ENCODE measurements around the gene ELMO1. TPM values are rescaled to one million over a fixed set of nuclear protein-coding genes. Genes with fewer than 3 reads are reported as not detected.
"Not testable (repeated sequence)": the region's sequence is repeated elsewhere in the genome, so short reads cannot be mapped to it uniquely, and the experiment has no call there.

ELMO1 gene
- total and polyA plus RNA-seq, 4 donors: 29.2 to 98.3 (median 86.8) TPM

DNA sequence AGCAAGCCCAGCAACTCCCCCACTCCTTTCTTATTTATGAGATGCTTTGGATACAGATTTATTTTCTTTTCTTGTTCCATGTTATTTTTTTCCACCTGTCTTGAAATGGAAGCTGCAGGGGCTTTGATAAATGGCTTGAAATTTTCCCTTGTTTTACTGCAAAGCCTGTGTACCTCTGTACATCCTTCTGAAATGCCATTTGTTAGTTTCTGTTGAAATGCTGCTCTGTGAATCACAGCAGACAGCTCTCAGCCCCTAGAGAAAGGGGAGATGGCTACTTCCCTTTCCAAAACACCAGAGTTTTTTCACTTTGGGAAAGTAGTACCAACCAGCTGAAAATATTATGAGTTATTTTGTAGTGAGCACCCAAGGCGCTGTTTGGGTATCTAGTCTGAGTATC lies 304.2 kb downstream of the ELMO1 start:
- no CpG with 5 or more reads among the region's 1 CpG for WGBS (ENCODE audit: insufficient coverage)
- Histone ChIP-seq H3K27ac (ENCODE audit: low read depth, low read length) (no peak overlapping the region), H3K4me1 (ENCODE audit: control insufficient read depth, insufficient read depth, low read length) (no peaks in the 10 kb centered on the region), H3K9me3 (ENCODE audit: control insufficient read depth, insufficient read depth, low read length) (no peaks in the 10 kb centered on the region), H3K36me3 (ENCODE audit: control insufficient read depth, insufficient read depth, low read length) (no peaks in the 10 kb centered on the region), H3K4me3 (ENCODE audit: low read depth, low read length) (no peak overlapping the region), H3K27me3 (ENCODE audit: control insufficient read depth, insufficient read depth, low read length) (no peaks in the 10 kb centered on the region)
- DNase-seq (ENCODE audit: low read depth in 4 of 6, low spot score in 6 of 6): peak in 2 of 6 donors; percentile 10 to 62

- WGBS (ENCODE audit: insufficient coverage): 59% methylated on average over 3 of the region's 3 CpGs
- Histone ChIP-seq H3K27me3 (ENCODE audit: control insufficient read depth, insufficient read depth, low read length) (no peaks in the 10 kb centered on the region), H3K36me3 (ENCODE audit: control insufficient read depth, insufficient read depth, low read length) (no peaks in the 10 kb centered on the region), H3K9me3 (ENCODE audit: control insufficient read depth, insufficient read depth, low read length) (no peaks in the 10 kb centered on the region), H3K4me1 (ENCODE audit: control insufficient read depth, insufficient read depth, low read length) (no peaks in the 10 kb centered on the region), H3K27ac (ENCODE audit: low read depth, low read length) (no peak overlapping the region), H3K4me3 (ENCODE audit: low read depth, low read length) (no peak overlapping the region)
- peak in 1 of 6 donors; percentile 73 for DNase-seq (ENCODE audit: low read depth in 4 of 6, low spot score in 6 of 6)
These were observed 305.7 kb downstream of the ELMO1 start for GRCh38 chr7:37142958-37143357.

GRCh38 chr7:37141742-37142141 lies 306.9 kb downstream of the ELMO1 start:
- Histone ChIP-seq H3K27me3 (ENCODE audit: control insufficient read depth, insufficient read depth, low read length) (no peaks in the 10 kb centered on the region), H3K4me1 (ENCODE audit: control insufficient read depth, insufficient read depth, low read length) (no peaks in the 10 kb centered on the region), H3K27ac (ENCODE audit: low read depth, low read length) (no peak overlapping the region), H3K9me3 (ENCODE audit: control insufficient read depth, insufficient read depth, low read length) (no peaks in the 10 kb centered on the region), H3K4me3 (ENCODE audit: low read depth, low read length) (no peak overlapping the region), H3K36me3 (ENCODE audit: control insufficient read depth, insufficient read depth, low read length) (no peaks in the 10 kb centered on the region)
- DNase-seq (ENCODE audit: low read depth in 4 of 6, low spot score in 6 of 6): no peak
- WGBS (ENCODE audit: insufficient coverage): no CpG with 5 or more reads among the region's 2 CpGs

GRCh38 chr7:37133902-37134301 lies 314.8 kb downstream of the ELMO1 start:
- H3K9me3 ChIP-seq (ENCODE audit: control insufficient read depth, insufficient read depth, low read length); H3K27ac ChIP-seq (ENCODE audit: low read depth, low read length); DNase-seq (ENCODE audit: low read depth in 4 of 6, low spot score in 6 of 6); H3K4me1 ChIP-seq (ENCODE audit: control insufficient read depth, insufficient read depth, low read length); H3K27me3 ChIP-seq (ENCODE audit: control insufficient read depth, insufficient read depth, low read length); H3K36me3 ChIP-seq (ENCODE audit: control insufficient read depth, insufficient read depth, low read length); H3K4me3 ChIP-seq (ENCODE audit: low read depth, low read length): not testable (repeated sequence)
- WGBS (ENCODE audit: insufficient coverage): no CpG with 5 or more reads among the region's 1 CpG

- H3K4me3 ChIP-seq (ENCODE audit: low read depth, low read length): no peak overlapping the region
- no peaks in the 10 kb centered on the region for H3K27me3 ChIP-seq (ENCODE audit: control insufficient read depth, insufficient read depth, low read length)
- H3K9me3 ChIP-seq (ENCODE audit: control insufficient read depth, insufficient read depth, low read length): peaks cover 2% of the 10 kb centered on the region
- 86% methylated on average over 4 of the region's 4 CpGs for WGBS (ENCODE audit: insufficient coverage)
- no peaks in the 10 kb centered on the region for H3K4me1 ChIP-seq (ENCODE audit: control insufficient read depth, insufficient read depth, low read length)
- no peaks in the 10 kb centered on the region for H3K36me3 ChIP-seq (ENCODE audit: control insufficient read depth, insufficient read depth, low read length)
- no peak for DNase-seq (ENCODE audit: low read depth in 4 of 6, low spot score in 6 of 6)
- H3K27ac ChIP-seq (ENCODE audit: low read depth, low read length): no peak overlapping the region
These were observed 316.8 kb downstream of the ELMO1 start for GRCh38 chr7:37131855-37132254.

DNA sequence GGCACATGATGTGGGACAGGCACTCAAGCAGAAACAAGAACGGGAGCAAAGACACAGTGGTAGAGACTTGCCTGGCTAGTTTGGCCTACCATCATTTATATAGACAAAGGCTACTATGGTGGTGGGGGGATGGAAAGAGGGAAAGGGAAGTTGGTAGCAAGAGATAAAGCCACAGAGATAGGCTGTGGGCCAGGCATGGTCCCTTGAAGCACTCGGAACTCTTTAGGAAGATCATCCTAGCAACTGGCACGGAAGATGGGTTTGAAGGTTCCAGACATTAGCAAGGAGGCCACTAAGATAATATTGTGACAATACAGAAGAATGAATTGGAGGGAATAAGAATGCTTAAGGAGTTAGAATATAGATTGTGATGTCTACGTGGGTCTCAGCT lies 319.6 kb downstream of the ELMO1 start:
- Histone ChIP-seq H3K36me3 (ENCODE audit: control insufficient read depth, insufficient read depth, low read length) (no peaks in the 10 kb centered on the region), H3K9me3 (ENCODE audit: control insufficient read depth, insufficient read depth, low read length) (no peaks in the 10 kb centered on the region), H3K27ac (ENCODE audit: low read depth, low read length) (no peak overlapping the region), H3K4me1 (ENCODE audit: control insufficient read depth, insufficient read depth, low read length) (no peaks in the 10 kb centered on the region), H3K4me3 (ENCODE audit: low read depth, low read length) (no peak overlapping the region), H3K27me3 (ENCODE audit: control insufficient read depth, insufficient read depth, low read length) (no peaks in the 10 kb centered on the region)
- DNase-seq (ENCODE audit: low read depth in 4 of 6, low spot score in 6 of 6): no peak
- WGBS (ENCODE audit: insufficient coverage): 94% methylated on average over 2 of the region's 4 CpGs

- peak in 1 of 6 donors; percentile 37 for DNase-seq (ENCODE audit: low read depth in 4 of 6, low spot score in 6 of 6)
- no peaks in the 10 kb centered on the region for H3K27me3 ChIP-seq (ENCODE audit: control insufficient read depth, insufficient read depth, low read length)
- no peak overlapping the region for H3K4me3 ChIP-seq (ENCODE audit: low read depth, low read length)
- H3K27ac ChIP-seq (ENCODE audit: low read depth, low read length): no peak overlapping the region
- no peaks in the 10 kb centered on the region for H3K4me1 ChIP-seq (ENCODE audit: control insufficient read depth, insufficient read depth, low read length)
- WGBS (ENCODE audit: insufficient coverage): 60% methylated on average over 3 of the region's 4 CpGs
- H3K9me3 ChIP-seq (ENCODE audit: control insufficient read depth, insufficient read depth, low read length): no peaks in the 10 kb centered on the region
- H3K36me3 ChIP-seq (ENCODE audit: control insufficient read depth, insufficient read depth, low read length): no peaks in the 10 kb centered on the region
These were observed 320.2 kb downstream of the ELMO1 start for GRCh38 chr7:37128327-37129034.

GRCh38 chr7:37119296-37119860 lies 329.3 kb downstream of the ELMO1 start:
- H3K27ac ChIP-seq (ENCODE audit: low read depth, low read length): no peak overlapping the region
- H3K4me3 ChIP-seq (ENCODE audit: low read depth, low read length): no peak overlapping the region
- no peaks in the 10 kb centered on the region for H3K36me3 ChIP-seq (ENCODE audit: control insufficient read depth, insufficient read depth, low read length)
- no peaks in the 10 kb centered on the region for H3K4me1 ChIP-seq (ENCODE audit: control insufficient read depth, insufficient read depth, low read length)
- H3K27me3 ChIP-seq (ENCODE audit: control insufficient read depth, insufficient read depth, low read length): no peaks in the 10 kb centered on the region
- no peak for DNase-seq (ENCODE audit: low read depth in 4 of 6, low spot score in 6 of 6)
- WGBS (ENCODE audit: insufficient coverage): no CpG with 5 or more reads among the region's 2 CpGs
- no peaks in the 10 kb centered on the region for H3K9me3 ChIP-seq (ENCODE audit: control insufficient read depth, insufficient read depth, low read length)

DNA sequence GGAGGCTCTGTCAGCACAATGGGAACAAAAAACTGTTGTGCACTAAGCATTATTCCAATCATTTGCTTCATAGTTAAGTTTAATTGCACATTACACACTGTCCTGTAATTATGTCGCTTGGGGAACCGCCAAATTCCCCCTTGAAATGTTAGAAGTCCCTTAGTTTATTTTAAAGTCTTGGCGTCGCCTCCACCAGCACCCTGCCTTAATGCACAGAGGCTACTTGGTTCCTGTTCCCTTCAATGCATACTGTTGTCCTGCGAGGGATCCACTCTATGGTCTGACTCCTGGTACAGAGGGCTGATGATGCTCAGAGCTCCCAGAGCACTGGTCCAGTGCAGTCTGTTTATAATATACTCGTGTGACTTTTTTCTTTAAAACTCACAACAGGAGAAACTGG lies 330.7 kb downstream of the ELMO1 start:
- WGBS (ENCODE audit: insufficient coverage): no CpG with 5 or more reads among the region's 6 CpGs
- H3K36me3 ChIP-seq (ENCODE audit: control insufficient read depth, insufficient read depth, low read length): no peaks in the 10 kb centered on the region
- no peak overlapping the region for H3K27ac ChIP-seq (ENCODE audit: low read depth, low read length)
- H3K4me1 ChIP-seq (ENCODE audit: control insufficient read depth, insufficient read depth, low read length): no peaks in the 10 kb centered on the region
- H3K9me3 ChIP-seq (ENCODE audit: control insufficient read depth, insufficient read depth, low read length): no peaks in the 10 kb centered on the region
- no peaks in the 10 kb centered on the region for H3K27me3 ChIP-seq (ENCODE audit: control insufficient read depth, insufficient read depth, low read length)
- H3K4me3 ChIP-seq (ENCODE audit: low read depth, low read length): no peak overlapping the region
- peak in 2 of 6 donors; percentile 62 to 77 for DNase-seq (ENCODE audit: low read depth in 4 of 6, low spot score in 6 of 6)

DNA sequence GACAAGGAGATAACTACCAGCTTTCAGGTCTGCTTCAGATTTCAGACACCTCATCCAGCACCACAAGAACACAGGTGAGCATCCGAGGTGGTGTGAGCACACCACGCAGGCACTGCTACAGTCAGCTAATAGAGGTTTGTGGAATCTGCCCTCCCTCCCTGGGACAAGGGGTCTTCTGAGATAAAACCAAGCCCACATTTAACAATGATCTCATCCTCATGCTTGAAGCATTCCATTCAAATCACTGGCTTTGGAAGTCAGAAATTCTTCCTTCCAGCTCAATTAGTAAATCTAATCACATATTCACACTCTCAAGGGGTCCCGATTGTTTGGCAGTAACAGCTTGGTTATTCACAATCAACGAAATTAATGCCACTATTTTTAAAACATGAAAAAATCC lies 331.4 kb downstream of the ELMO1 start:
- Histone ChIP-seq H3K4me1 (ENCODE audit: control insufficient read depth, insufficient read depth, low read length) (no peaks in the 10 kb centered on the region), H3K27ac (ENCODE audit: low read depth, low read length) (no peak overlapping the region), H3K9me3 (ENCODE audit: control insufficient read depth, insufficient read depth, low read length) (no peaks in the 10 kb centered on the region), H3K4me3 (ENCODE audit: low read depth, low read length) (no peak overlapping the region), H3K36me3 (ENCODE audit: control insufficient read depth, insufficient read depth, low read length) (no peaks in the 10 kb centered on the region), H3K27me3 (ENCODE audit: control insufficient read depth, insufficient read depth, low read length) (no peaks in the 10 kb centered on the region)
- 18% methylated on average over 2 of the region's 4 CpGs for WGBS (ENCODE audit: insufficient coverage)
- DNase-seq (ENCODE audit: low read depth in 4 of 6, low spot score in 6 of 6): peak in 2 of 6 donors; percentile 62 to 76
